Stomach (tissue), 4 donors: ENCODE measurements around the gene SOX6.

Experiments used
- EP300 ChIP-seq: sonication (generic); formaldehyde crosslinking; IDR thresholded peaks from one replicate; pipeline ENCODE4 v1.6.1; 2017; ENCODE audit warnings: antibody characterized with exemption
- POLR2A ChIP-seq, 4 donors: fragments of 450-650 bp; IDR thresholded peaks; one replicate each; pipeline ENCODE4 v1.6.1; 2016; ENCODE audit warnings: antibody characterized with exemption in 4 of 4, control low read depth in 2 of 4, mild to moderate bottlenecking in 1 of 4, moderate library complexity in 1 of 4
- TF ChIP-seq, protein P1 (sequence below), 7 experiments: fragments of 450-650 bp in 4 of 7; fragments of 200-600 bp in 3 of 7; sonication (generic) in 3 of 7; IDR thresholded peaks; one replicate each; pipeline ENCODE4 v1.5.1; 2016 to 2019; ENCODE audit warnings: antibody characterized with exemption in 7 of 7, control low read depth in 2 of 7, mild to moderate bottlenecking in 1 of 7

DNA sequence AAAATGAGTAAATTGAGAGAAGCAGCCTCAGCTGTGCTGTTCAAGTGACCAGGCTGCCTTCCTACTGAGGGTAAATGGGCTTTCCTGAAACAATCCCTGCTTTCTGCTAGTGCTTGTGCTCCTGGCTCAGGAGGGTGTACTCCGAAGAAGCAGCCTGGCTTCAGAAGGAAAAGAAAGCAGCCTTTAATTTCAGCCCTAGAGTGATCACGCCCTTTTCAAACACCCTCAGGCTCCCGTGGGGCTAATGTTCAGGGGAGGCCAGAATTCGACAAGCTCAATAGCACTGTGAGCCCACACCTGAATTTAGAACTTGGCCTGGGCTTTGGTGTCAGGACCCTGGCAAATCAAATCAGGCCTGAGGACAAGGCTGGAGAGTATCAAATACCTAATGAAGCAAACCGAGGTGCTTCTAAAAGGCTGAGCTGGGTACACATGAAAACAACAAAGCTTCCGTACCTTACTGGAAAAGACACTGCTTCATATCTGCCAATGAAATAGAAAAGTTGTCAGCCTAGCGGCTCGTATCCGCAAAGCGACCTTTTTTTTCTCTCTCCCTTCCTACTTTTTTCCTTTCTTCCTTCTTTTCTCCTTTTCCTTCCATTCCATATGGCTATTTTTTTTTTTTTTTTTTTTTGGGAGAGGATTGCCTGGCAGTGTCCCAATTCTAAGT is 387.8 kb downstream of the SOX6 start:
- TF ChIP-seq POLR2A (IDR thresholded peaks at IDR 0.05) (no peak), EP300 (no peak)
- TF ChIP-seq, protein P1, sequence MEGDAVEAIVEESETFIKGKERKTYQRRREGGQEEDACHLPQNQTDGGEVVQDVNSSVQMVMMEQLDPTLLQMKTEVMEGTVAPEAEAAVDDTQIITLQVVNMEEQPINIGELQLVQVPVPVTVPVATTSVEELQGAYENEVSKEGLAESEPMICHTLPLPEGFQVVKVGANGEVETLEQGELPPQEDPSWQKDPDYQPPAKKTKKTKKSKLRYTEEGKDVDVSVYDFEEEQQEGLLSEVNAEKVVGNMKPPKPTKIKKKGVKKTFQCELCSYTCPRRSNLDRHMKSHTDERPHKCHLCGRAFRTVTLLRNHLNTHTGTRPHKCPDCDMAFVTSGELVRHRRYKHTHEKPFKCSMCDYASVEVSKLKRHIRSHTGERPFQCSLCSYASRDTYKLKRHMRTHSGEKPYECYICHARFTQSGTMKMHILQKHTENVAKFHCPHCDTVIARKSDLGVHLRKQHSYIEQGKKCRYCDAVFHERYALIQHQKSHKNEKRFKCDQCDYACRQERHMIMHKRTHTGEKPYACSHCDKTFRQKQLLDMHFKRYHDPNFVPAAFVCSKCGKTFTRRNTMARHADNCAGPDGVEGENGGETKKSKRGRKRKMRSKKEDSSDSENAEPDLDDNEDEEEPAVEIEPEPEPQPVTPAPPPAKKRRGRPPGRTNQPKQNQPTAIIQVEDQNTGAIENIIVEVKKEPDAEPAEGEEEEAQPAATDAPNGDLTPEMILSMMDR (IDR thresholded peaks at IDR 0.05), result no peak
